HG03175 (cell line): ENCODE results near the gene MTMR3.

ENCODE experiments used
- ATAC-seq: cut with Tn5 transposase; IDR thresholded peaks from one replicate; pipeline ENCODE4 v1.9.1; 2021; ENCODE audit warnings: mild to moderate bottlenecking, moderate library complexity; ENCODE audit not compliant: unreplicated experiment

Gene MTMR3

DNA sequence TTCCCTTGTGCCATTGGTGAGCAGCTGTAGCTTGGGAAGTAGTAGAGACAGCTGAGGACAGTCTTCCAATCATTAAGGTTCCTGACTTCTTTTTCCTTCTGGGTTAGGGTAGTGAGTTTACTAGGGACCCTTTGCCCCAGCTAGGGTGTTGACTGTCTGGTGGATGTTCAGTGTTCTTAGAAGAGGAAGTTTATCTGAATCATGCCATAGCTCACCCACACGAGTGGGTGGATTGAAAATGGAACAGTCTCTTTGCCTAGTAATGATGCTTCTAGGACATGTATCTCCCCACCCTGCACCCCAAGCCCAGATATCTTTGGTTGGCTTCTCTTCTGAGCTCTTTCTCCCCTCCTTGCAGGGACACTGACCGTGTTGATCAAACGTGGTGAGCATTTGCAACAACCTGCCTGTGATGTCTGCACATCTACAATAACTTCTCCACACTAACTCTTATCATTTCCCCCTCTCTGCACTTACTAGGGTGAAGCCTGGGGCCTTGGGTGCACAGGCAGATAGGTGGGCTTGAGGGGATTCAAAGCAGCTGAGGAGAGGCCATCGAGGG, 140.2 kb downstream of the MTMR3 start:
- ATAC-seq: no peak

DNA sequence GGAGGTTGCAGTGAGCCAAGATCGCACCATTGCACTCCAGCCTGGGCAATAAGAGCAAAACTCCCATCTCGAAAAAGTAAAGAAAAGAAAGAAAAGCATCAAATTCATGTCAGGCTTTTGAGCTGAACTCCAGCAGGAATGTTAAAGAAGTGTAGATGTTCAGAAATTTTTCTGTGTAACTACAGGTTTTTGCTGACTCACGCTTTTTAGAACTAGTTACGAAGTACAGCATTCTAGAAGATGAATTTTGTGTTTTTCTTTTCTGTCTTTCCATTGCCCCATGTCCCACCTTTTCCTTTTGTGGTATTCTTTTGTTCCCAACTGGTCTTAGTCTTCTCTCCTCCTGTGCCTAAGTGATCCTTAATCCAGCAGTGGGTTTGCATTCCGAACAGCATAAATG, 141.3 kb downstream of the MTMR3 start:
- ATAC-seq: no peak

DNA sequence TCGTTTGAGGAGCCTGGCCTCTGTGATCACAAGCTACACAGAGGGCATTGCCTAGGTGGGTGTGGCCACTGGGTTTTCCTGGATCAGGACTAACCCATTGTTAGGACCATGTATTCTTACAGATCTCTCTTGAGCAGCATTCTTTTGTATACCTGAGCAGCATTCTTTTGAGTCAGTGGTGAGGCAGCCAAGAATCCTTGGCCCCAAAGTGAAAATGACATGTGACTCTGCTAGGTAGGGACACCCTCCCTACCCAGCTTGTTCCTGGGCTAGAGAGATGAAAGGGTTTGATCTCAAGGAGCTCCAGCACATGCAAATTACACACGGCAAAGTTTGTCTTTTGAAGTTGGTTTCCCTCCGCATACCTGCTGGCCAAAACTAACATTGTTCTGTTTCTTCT, 142.2 kb downstream of the MTMR3 start:
- no peak for ATAC-seq

DNA sequence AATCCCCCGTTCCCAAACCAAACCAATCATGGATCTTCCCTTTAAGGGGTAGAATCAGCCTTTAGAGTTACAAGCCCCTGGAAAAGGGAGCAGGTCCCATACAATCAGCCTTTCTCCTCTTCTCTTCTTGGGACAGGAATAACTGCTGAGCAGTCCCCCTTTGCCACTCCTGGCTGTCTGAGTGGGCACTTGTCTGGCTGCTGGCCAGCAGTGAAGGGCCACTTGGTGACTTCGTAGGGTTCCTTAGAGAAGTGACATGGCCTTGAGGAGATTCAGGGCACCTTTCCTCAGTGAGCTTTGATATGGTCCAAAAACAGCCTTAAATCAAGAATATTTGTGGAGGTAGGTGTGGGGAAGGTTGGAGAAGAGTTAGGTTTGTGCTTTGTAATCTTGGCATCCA, 143.8 kb downstream of the MTMR3 start:
- ATAC-seq: no peak

DNA sequence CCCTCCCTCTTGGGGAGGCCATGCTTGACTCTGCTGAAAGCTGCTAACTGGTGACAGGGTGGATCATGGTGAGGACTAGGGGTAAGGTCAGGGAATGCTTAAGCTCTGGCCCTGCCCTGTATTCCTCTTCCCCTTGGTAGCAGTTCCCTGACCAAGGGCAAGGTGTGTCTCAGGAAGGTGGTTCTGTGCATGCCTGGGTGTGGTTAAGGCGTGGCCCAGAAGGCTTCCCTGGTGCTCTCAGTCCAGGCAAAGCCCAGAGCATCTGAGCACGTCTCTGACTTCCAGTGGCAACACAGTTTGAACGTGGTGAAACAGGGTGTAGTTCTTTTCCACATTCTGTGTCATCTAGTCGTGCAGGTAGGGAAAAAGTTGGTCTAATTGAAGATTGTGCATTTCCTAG, 144.2 kb downstream of the MTMR3 start:
- ATAC-seq: no peak

DNA sequence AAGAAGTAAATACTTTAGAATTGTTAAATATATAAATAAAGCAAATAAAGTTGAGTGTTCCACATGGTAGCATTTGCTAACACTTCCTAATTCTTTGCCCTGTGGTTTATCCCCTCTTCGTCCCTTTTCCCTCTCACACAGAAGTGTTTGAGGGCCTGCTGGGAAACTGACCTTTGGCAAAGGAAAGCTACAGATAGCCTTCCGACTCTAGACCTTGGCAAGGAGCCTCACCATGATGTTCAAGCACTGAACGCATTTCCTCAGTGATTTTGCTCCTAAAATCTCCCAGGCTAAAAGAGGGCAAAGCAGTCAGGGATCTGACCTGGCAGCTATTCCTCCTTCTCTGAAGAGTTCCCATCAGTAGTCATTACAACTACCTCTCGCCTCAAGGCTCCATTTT, 144.8 kb downstream of the MTMR3 start:
- no peak for ATAC-seq

DNA sequence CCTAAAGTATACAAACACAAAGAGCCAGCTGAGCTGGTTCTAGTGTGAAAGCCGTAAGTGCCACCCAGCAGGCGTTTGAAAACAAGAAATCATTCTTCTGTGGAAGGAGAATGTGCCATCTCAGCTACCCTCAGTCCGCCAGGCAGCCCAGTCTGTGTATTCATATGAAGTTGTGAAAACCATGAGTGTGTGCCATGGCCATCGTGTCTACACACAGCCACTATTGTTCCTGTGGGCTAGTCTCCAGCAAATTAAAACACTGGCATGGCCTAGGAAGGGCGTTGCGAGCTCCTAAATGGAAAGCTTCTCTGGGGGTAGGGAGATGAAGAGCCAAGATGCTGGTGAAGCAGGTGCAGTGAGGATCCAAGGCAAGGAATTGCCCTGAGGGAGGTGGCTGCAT, 145.8 kb downstream of the MTMR3 start:
- no peak for ATAC-seq

DNA sequence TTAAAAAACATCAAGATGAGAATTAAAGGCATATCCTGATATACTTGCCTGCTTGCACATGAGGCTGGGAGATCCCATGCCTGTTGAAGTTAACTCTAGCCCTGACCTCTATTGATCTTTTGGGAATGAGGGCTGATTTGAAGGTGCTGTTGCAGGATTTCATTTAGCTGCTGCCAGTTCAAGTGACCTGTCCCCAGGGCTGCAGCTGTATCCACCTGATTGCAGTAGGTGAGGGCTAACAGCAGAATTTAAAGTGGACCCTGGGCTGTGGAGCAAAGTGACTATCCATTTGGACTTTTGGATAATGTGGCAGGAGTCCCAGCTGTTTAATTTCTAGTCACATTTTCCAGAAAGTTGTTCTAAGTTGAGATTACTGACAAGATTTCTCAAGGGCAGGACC, 146.5 kb downstream of the MTMR3 start:
- no peak for ATAC-seq

DNA sequence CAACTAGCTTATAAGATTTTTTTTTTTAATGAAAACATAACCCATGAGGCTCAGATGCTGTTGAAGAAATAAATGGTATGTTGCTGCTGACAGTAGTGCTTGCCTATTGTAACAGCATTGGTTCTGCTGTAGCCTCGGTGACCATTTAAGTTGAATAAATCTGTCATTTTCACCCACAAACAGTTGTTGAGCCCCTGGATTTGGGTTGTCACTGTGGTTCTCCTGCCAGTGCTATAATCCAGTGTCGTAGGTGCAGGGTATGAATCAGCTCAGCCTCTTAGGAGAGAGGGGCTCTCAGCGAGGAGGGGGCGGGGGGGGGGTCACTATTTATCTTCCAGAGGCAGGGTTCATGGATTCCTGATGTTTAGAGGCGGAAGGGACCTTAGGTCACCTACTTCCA, 147.4 kb downstream of the MTMR3 start:
- ATAC-seq: no peak

DNA sequence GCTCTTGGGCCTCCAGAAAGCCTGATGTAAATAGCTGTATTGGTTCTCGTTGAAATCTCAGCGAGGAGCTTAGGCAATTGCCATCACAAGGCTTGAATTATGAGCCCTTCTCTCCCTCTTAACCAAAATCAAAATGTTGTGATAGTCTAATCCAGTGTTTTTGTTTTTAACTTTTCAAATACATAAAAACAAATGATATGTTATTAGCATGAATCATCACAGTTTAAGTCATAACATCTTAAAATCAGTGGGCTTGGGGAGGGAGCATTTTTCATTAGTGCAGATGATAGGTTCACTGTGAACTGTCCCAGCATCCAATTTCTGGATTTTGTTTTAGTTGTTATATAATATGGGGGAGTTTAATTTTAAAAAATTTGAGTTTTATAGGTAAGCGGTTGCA, 148.4 kb downstream of the MTMR3 start:
- ATAC-seq: no peak

DNA sequence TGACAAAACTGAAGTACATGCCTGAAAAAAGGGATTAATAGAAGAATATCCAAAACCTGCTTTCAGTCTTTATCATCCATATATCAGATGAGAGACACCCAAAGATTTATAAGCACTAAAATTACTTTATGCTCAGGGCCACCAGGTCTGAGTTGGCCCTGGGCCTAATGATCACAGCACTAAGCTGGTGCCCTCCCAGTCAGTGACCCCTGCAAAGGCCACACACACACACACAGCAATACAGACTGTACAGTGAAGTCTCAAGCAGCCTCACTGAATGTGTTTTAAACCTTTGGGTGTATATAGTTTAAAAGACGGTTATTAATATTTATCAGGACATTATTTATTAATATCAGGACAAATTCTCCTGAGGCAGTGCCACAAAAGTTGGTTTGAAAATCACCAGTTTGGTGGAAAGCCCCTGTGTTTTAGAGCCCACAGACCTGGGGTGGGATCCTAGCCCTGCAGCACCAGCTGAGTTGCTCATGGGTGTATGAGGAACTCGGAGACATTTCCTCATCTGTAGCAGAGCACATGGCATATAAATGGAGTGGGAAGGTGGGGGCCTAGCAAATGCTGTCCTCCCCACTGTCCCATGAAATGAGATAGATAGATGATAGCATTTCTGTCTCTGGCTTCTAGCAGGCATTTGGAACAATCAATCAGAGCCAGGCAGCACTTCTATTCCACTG, 148.9 kb downstream of the MTMR3 start:
- ATAC-seq: no peak

DNA sequence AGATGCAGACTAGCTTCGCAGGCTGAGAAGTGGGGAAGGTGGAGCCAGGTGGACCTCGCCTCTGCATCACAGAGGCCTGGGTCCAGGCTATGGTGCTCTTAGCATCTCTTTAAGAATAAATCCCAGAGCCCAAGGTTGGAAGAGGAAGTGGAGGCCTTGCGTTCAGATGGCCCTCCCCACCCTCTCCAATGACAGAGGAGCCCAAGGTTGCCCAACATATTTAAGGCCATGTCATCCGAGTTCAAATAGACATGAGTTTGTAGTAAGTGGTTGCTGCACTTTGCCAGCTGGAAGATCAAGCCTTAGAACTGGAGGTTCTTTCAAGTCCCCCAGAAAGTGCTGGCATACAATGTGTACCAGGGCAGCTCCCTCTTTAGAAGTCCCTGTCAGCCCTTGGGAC, 150.2 kb downstream of the MTMR3 start:
- ATAC-seq: no peak

DNA sequence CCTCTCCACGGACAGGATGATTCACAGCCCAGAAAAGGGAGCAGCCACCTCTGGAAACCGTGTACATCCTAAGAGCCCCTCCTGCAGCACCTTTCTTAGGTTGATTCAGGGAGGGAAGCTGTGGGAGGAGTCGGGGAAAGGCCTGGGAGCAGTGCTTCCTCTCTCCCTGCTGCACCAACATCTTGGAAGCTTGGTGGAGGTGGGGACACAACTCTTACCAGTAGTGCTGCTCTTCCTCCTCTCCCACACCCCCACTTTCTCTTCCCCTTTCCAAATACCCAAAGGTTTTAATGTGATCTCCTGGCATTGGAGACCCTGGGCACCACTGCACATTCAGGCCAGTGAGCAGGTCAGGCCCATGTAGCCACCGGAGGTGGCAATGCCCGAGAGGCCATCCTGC, 150.9 kb downstream of the MTMR3 start:
- no peak for ATAC-seq

DNA sequence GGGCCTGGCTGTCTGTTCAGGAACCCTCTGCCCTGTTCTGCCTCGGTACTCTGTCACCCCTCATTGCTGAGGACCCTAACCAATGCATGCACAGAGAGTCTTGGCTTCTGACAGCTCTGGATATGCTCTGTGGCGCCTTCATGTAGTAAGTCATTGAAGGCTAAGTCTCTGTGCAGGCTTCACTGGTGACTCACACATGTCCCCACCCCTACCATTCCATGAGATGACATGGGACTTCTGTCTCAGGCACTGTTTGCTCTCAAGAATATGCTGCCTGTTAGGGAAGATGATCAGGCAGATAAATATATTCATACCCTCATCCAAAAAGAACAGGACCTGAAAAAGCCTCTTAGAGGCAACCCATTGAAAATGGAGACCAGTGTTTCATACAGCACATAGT, 153.7 kb downstream of the MTMR3 start:
- ATAC-seq: no peak

DNA sequence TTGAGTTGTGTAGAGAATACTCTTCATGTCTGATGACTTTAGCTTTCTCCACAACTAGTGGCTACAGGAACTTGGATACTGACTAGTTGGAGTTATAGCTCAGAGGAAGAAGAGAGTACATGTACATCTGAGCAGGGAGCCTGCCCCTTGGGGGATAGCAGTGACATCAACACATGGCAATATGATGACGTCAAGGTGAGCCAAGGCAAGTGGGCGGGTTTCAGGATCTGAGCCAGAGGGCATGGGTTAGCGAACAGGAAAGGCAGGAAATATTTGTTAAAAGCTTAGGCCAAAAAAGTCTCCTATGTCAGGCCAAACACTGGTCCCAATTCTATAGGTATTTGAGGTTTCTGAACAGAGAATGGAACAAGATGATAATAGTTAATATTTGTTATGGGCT, 155.2 kb downstream of the MTMR3 start:
- no peak for ATAC-seq

DNA sequence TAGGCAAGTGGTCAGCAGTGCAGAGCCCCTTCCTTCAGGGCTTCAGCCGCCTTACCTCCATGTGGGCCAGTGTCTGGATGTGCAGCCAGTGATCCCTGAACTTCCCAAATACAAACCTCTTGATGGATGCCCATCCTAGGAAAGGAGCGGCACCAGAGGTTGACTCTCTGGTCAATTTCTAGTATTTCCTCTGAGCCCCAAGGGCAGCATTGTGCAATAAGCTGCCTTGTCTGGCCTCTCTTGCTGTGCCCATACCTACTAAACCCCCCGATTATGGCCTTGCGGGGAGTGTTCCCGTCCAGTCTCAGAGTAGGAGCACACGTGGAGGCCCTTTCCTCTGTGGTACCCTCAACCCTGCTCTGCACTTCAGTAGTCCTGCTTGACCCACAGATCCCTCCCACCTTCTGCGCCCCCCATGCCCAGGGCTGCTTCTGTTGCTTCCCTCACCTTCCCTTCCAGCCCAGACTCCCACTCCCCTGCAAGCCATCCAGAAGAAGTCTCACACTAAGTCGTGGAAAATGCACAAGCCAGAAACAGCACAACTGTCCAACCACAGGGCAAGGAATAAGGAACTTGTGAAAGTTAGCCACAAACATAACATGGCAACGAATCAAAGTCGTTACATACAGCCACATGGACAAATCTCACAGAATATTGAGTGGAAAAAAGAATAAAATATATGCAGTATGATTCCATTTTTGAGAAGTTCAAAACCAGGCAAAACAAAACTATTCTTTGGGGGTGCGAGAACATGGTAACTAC, 157.7 kb downstream of the MTMR3 start:
- no peak for ATAC-seq

DNA sequence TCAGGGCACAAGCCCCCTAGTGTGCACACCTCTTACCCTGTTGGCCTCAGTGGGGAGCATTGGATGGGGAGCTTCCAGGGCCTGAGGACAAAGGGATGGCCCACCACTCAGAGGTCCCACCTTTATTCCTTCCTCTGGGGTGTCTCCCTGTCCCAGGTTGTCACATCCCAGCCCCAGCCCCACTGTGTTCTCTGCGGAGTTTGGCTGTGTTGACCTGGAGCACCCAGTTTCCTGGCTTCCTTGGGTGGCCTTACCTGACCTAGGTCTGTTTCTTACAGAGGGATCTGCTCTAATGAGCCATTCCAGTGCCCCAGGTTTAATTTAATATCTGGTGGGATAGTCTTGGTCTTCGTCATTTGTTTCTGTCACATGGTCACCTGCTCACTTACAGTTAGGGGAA, 158.5 kb downstream of the MTMR3 start:
- ATAC-seq: no peak

DNA sequence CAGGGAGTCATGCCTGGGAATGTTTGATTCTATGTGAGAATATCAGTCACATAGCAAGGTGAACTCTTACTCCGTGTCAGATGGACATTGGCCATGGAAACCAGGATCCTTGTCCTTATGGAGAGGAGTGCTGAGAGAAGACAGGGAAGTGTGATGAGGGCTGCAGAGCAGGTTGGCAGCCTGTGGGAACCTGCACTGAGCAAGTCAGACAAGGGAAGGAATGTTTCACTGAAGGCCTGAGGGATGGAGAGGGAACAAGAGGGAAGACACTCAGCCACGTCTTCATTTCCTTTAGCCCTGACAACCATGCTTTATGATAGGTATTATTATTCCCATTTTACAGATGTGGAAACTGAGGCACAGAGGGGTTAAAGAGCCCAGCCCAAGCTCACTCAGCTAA, 158.9 kb downstream of the MTMR3 start:
- ATAC-seq: no peak

DNA sequence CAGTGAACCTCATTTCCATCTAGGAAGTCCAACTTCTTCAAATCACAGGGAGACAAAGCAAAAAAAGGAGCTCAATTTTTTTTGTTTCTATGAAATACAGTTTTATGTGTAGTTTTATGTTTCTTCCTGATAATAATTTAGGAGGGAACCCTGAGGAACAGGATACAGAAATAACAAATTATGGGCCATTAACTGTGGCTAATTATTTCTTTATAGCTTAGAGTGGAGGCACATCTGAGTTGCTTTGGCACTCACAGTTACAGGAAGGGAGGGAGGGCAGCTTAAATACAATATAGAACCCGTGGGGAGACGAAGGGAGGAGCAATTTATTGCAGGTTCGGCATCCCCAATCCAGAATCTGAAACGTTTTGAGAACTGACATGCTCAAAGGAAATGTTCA, 160.2 kb downstream of the MTMR3 start:
- ATAC-seq: no peak

DNA sequence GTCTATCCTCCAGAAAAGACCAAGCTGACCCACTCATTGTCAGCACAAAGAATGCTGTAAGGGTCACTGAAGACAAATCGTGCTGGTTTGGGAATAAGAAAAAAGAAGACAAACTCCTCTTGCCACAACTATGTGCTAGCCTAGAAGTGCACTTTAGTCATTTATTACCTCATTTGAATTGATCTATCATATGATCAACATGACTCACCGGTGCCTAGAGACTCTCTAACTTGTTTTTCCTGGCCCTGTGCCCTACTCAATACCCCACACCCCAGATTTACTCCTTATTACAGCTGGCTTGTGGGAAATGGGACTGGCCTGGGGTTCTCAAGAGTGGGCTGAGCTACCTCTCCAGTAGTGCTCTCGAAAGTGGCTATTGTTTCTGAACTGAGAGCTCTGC, 161.4 kb downstream of the MTMR3 start:
- ATAC-seq: no peak

DNA sequence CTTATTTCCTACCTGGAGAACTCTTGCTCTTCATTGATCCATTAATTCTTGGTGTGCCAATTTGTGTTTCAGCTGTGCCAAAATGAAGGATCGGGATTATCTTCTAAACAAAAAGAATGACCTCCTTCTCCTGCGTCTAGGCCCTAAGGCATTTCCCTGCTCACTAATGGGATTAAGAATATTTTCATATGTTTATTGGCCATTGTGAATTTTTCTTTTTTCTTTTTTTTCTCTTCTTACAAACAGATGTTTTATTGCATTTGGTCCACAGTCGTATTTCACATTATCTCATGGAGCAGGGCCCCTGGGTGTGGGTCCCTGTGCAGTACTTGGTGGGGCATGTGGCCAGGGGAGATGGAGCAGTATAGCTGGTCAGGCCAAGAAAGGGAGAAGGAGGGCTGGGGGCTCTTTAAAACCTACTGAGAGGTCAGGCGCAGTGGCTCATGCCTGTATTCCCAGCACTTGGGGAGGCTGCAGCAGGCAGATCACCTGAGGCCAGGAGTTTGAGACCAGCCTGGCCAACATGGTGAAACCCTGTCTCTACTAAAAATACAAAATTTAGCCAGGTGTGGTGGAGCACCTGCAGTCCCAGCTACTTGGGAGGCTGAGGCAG, 162.0 kb downstream of the MTMR3 start:
- no peak for ATAC-seq

DNA sequence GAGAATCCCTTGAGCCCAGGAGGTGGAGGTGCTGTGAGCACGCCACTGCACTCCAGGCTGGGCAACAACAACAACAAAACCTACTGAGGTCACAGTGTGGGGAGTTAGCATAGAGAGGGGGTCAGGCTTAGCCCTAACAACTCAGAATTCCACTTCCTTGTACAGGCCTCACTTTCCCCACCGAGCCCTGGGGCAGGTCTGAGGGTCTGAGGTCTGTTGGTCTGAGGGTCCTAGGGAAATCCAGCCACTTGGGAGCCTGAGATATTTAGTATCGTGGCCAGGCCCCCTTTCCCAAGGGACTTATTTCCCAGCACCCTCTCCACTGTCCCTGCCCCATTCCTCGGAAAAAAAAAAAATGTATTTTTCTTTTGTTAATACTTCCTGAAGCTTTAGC, 162.5 kb downstream of the MTMR3 start:
- no peak for ATAC-seq
